SK-N-MC (cell line): ENCODE results near the gene PLPP4.

Source experiments
- DNase-seq: peaks from one replicate; pipeline ENCODE4 v3.0.0-alpha.2; 2011; ENCODE audit warnings: low read depth, low spot score
- H3K27ac ChIP-seq: fragments of 200-600 bp; sonication (generic); 2 replicates; pipeline ENCODE4 v1.5.1; 2016; ENCODE audit warnings: mixed run types
- H3K36me3 ChIP-seq: fragments of 200-600 bp; sonication (generic); 2 replicates; pipeline ENCODE4 v1.6.1; 2017; ENCODE audit warnings: antibody characterized with exemption, low read length, mixed read lengths; ENCODE audit not compliant: insufficient read depth
- H3K4me3 ChIP-seq: fragments of 200-600 bp; sonication (generic); 2 replicates; pipeline ENCODE4 v1.5.1; 2016
- H3K9ac ChIP-seq: fragments of 200-600 bp; sonication (generic); 2 replicates; pipeline ENCODE4 v1.8.0; 2017; ENCODE audit warnings: mixed run types, mixed read lengths; ENCODE audit not compliant: insufficient read length
- H3K9me3 ChIP-seq: fragments of 200-600 bp; sonication (generic); 2 replicates; pipeline ENCODE4 v1.6.1; 2017; ENCODE audit warnings: low read depth, mild to moderate bottlenecking, antibody characterized with exemption, low read length, moderate library complexity, mixed read lengths
- EZH2 ChIP-seq: fragments of 200-600 bp; sonication (generic); IDR thresholded peaks from one replicate; pipeline ENCODE4 v1.6.1; 2017; ENCODE audit warnings: antibody characterized with exemption
- FOXP2 ChIP-seq: optimal IDR thresholded peaks from 2 replicates; pipeline ENCODE3; 2011; ENCODE audit warnings: mild to moderate bottlenecking, moderate library complexity; ENCODE audit not compliant: insufficient read depth; ENCODE audit errors: extremely low read length, control extremely low read depth
- POLR2AphosphoS5 ChIP-seq: IDR thresholded peaks from 2 replicates; pipeline ENCODE4 v1.6.1; 2012; ENCODE audit warnings: mild to moderate bottlenecking, low read depth, low read length, borderline replicate concordance

PLPP4 gene

DNA sequence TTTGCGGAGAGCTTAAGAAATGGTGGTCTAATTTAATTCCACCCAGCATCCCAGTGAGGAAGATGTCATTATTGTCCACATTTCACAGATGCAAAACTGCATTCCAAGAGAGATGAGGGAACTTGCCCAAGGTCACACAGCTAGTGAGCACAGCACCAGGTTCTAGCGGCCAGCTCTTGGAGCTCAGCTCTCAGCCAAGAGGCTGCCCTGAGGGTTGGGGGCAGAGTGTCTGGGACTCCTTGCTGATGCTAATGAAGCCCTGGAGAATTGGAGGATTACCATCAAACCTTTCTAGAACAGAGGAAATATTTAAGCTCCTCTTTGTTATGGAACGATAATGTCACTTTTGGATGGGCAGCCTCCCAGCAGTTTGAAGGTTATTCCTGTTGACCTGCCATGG lies 48.0 kb downstream of the PLPP4 start:
- Histone ChIP-seq H3K27ac (no peak overlapping the region), H3K36me3 (no peaks in the 10 kb centered on the region), H3K4me3 (no peak overlapping the region), H3K9me3 (no peaks in the 10 kb centered on the region), H3K9ac (no peak overlapping the region)
- DNase-seq: no peak
- TF ChIP-seq FOXP2: no peak
- TF ChIP-seq POLR2AphosphoS5: no peak
- TF ChIP-seq EZH2: no peak

DNA sequence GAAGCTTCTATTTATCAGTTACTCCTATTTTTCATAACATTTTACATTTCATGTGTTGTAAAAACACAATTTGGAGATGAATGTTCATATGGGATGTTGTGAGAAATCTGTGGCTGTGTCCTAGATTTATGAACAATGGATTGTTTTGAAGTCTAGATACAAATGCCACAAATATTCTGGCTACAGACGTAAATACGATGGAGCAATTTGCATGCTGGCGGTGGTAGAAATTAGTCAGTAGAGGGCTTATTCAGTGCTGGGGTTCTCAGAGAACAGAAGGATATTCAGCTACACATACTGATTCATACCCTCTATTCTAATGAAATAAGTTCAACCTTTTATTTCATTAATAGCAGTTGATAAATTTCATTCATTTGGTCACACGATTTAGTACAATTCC lies 48.8 kb downstream of the PLPP4 start:
- Histone ChIP-seq H3K36me3 (no peaks in the 10 kb centered on the region), H3K27ac (no peak overlapping the region), H3K9me3 (no peaks in the 10 kb centered on the region), H3K4me3 (no peak overlapping the region), H3K9ac (no peak overlapping the region)
- no peak for TF ChIP-seq POLR2AphosphoS5
- TF ChIP-seq EZH2: no peak
- TF ChIP-seq FOXP2: no peak
- DNase-seq: no peak

DNA sequence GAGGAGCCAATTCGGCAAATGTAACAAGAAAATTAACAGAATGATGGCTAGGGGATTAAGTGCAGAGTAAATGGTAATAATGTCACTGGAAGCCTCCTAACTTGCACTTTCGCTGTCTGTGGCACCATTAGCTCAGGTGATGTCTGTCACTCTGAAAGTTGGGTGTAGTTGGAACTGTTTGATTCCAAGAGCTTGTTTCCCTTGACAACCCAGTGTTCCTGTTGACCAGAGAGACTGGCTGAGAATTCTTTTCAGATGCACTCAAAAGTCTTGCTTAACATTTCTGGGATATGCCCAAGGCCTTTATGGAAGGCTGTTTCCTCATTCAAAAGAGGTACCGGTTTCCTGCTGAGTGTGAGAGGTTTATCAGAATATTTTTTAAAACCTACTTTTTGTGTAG lies 49.6 kb downstream of the PLPP4 start:
- DNase-seq: no peak
- H3K27ac ChIP-seq: no peak overlapping the region
- TF ChIP-seq POLR2AphosphoS5 (no peak), FOXP2 (no peak), EZH2 (no peak)
- H3K36me3 ChIP-seq: no peaks in the 10 kb centered on the region
- no peaks in the 10 kb centered on the region for H3K9me3 ChIP-seq
- no peak overlapping the region for H3K9ac ChIP-seq
- H3K4me3 ChIP-seq: no peak overlapping the region

DNA sequence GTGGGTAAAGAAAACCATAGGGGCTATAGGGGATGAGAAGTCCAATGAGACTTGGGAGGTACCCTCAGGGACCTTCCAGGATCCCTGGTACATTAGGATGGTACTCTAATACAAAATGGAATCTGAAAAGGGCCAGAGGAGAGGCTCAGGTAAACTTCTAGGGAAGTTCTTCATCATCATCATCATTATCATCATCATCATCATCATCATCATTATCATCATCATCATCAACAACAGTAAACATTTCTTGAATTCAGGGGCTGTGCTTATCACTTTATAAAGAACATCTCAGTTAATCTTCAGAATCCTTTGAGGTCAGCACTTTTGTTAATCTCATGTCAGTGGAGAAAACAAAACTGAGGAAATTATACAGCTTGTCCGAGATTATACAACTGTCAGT lies 50.1 kb downstream of the PLPP4 start:
- Histone ChIP-seq H3K9ac (no peak overlapping the region), H3K9me3 (no peaks in the 10 kb centered on the region), H3K27ac (no peak overlapping the region), H3K36me3 (no peaks in the 10 kb centered on the region), H3K4me3 (no peak overlapping the region)
- no peak for DNase-seq
- TF ChIP-seq POLR2AphosphoS5 (no peak), EZH2 (no peak), FOXP2 (no peak)

DNA sequence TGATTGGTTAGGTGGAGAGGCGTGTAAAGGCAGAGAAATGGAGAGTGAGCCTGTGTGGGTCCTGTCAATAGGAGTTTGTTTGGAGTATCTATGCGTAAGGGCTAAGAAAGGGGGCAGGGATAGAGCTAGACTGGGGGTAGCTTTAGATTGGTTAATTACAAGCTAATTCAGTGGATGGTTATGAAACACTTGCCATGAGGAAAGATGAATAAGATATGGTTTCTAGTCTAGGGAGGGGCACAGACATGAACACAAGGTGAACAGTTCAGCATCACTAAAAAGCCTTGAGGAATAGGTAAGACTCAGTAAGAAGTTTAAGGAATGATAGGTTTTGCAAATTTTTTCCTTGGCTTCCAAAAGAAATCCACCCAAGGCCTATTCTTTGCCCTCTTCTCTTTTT lies 50.6 kb downstream of the PLPP4 start:
- H3K4me3 ChIP-seq: no peak overlapping the region
- DNase-seq: no peak
- H3K9ac ChIP-seq: no peak overlapping the region
- no peaks in the 10 kb centered on the region for H3K9me3 ChIP-seq
- no peak overlapping the region for H3K27ac ChIP-seq
- no peaks in the 10 kb centered on the region for H3K36me3 ChIP-seq
- TF ChIP-seq POLR2AphosphoS5 (no peak), FOXP2 (no peak), EZH2 (no peak)

DNA sequence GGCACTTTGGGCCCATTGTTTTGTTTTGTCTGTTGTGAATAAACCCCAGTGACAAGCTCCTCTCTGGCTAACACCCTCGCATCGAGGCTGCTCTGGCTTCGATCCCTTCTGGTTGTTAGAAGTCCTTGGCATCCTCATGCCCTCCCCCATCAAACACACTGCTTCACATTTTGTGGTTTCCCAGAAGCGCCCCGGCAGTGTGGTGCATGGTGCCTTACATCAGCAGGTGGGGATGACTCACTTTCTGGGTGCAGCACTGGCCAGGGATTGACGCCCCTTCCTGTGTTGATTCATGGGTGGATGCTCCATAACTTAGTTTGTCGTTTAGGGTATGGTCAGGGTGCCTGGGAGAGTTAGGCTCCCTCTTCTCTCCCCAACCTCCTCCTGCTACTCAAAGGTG lies 51.4 kb downstream of the PLPP4 start:
- H3K36me3 ChIP-seq: no peaks in the 10 kb centered on the region
- H3K27ac ChIP-seq: no peak overlapping the region
- H3K4me3 ChIP-seq: no peak overlapping the region
- no peak for TF ChIP-seq POLR2AphosphoS5
- no peak for TF ChIP-seq EZH2
- no peak for TF ChIP-seq FOXP2
- DNase-seq: no peak
- no peaks in the 10 kb centered on the region for H3K9me3 ChIP-seq
- H3K9ac ChIP-seq: no peak overlapping the region

DNA sequence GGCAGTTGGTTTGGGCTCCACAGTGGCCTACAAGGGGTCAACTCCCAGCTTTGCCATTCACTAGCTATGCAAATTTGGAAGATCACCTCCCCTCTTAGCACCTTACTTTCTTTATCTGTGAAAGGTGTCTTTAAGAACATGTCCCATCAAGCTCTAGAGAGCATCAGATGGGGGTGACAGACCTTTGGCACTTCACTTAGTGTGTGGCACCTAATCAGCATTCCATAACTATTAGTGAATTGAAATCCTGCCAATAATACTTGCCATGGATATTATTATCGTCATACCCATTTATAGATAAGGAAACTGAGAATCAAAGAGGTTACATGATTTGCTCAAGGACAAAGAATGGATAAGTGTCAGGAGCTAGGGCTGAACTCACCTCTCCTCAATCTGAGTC lies 51.9 kb downstream of the PLPP4 start:
- no peak overlapping the region for H3K9ac ChIP-seq
- no peak overlapping the region for H3K27ac ChIP-seq
- TF ChIP-seq POLR2AphosphoS5 (no peak), EZH2 (no peak), FOXP2 (no peak)
- H3K4me3 ChIP-seq: no peak overlapping the region
- no peak for DNase-seq
- H3K9me3 ChIP-seq: no peaks in the 10 kb centered on the region
- H3K36me3 ChIP-seq: no peaks in the 10 kb centered on the region

DNA sequence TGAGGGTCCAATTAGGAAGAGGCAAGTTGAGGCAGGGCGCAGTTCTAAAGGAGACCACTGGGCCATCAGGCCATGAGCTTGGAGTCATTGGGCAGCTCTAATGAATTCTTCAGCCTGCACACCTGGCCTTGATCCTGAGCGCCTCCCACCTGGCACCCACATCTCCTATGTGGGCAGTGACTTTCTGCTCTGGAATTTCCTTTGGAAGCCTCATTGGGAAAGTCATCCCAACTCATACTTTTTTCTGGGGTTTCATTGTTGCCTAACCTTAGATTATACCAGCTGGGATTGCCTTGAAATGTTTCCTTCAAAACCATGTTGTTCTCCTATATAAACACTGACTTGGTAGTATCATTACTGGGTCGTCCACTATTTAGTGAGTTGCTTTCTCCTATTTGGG lies 54.1 kb downstream of the PLPP4 start:
- no peak for DNase-seq
- H3K9me3 ChIP-seq: no peaks in the 10 kb centered on the region
- no peak overlapping the region for H3K27ac ChIP-seq
- TF ChIP-seq EZH2 (no peak), POLR2AphosphoS5 (no peak), FOXP2 (no peak)
- no peaks in the 10 kb centered on the region for H3K36me3 ChIP-seq
- no peak overlapping the region for H3K9ac ChIP-seq
- no peak overlapping the region for H3K4me3 ChIP-seq

DNA sequence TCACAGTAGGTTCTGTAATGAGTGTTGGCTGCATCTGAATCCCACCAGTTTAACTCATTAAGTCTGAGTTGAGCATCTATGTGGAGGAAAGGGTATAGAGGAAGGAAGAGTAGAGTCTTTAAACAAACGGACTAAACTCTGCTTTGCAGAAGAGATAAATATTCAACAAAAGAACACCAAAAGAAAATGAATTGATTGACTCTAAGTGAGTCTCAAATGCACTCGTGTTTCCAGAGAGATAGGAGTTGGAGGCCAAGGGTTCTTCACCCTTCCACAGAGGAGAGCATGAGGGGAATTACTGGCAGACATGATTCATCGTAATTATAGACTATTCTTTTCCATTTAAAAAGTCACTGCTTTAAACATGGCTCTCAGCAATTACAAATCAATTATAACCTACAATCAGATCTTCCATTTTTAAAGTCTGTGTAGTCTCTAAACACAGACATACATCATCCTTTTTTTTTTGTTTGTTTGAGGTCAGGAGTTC lies 56.3 kb downstream of the PLPP4 start:
- TF ChIP-seq EZH2 (no peak), POLR2AphosphoS5 (no peak), FOXP2 (no peak)
- Histone ChIP-seq H3K9ac (no peak overlapping the region), H3K27ac (no peak overlapping the region), H3K4me3 (no peak overlapping the region), H3K36me3 (no peaks in the 10 kb centered on the region), H3K9me3 (no peaks in the 10 kb centered on the region)
- DNase-seq: no peak
